BJ (cell line): ENCODE data around the gene FSCN2. TPM values are rescaled to one million over a fixed set of nuclear protein-coding genes. Genes with fewer than 3 reads are reported as not detected.

ENCODE experiments used
- CTCF ChIA-PET: fragments of 350-600 bp; formaldehyde crosslinking; extraction: SDS; loops from one replicate; lab custom pipeline; 2021; ENCODE audit warnings: antibody characterized with exemption, inconsistent platforms; lab: Yijun Ruan, JAX
- POLR2A ChIA-PET: fragments of 300-600 bp; sonication (Branson Sonifier 250); formaldehyde crosslinking; extraction: SDS; loops from one replicate; lab custom pipeline; 2021; ENCODE audit warnings: antibody characterized with exemption; lab: Charles Lee
- DNase-seq: peaks from one replicate; pipeline ENCODE4 v3.0.0-alpha.2; 2011; ENCODE audit warnings: low read depth
- H3K27me3 ChIP-seq: 2 replicates; pipeline ENCODE4 v1.6.0; 2011; ENCODE audit warnings: low read length; ENCODE audit not compliant: control insufficient read depth, insufficient read depth
- H3K36me3 ChIP-seq: 2 replicates; pipeline ENCODE4 v1.5.1; 2011; ENCODE audit warnings: low read length; ENCODE audit not compliant: control insufficient read depth, insufficient read depth
- H3K4me3 ChIP-seq: 2 replicates; pipeline ENCODE4 v1.5.1; 2011; ENCODE audit warnings: low read depth, mild to moderate bottlenecking, control low read depth, low read length
- polyA plus RNA-seq: library from polyadenylated mRNA; depleted of rRNA; stranded (reverse); fragments of >200 nt; gene quantifications from 2 replicates; pipeline ENCODE4 v1.2.3, GENCODE V29; 2011
- TF ChIP-seq, protein P1 (sequence below): IDR thresholded peaks from 2 replicates; pipeline ENCODE4 v1.5.1; 2011; ENCODE audit warnings: low read depth, mild to moderate bottlenecking, control low read depth, inconsistent platforms, low read length, moderate library complexity; ENCODE audit not compliant: insufficient read depth

Gene FSCN2
- polyA plus RNA-seq, 1 experiment: 1.3 TPM

DNA sequence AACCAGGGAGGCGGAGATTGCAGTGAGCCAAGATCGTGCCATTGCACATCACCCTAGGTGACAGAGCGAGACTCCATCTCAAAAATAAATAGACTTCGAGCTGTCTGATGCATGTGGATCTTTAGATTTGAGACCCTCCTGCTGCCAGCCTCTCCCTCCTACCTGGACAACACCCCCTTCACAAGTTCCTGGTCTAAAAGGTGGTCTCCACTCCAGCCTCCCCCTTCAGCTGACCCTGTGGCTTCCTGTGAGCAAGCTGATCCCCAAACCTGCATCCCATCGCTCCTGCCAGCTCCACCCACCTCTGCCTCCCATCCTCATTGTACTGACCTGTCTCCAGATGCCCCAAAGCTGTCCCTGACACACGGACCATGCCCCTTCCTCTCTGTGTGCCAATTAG lies 51.1 kb downstream of the FSCN2 start:
- Histone ChIP-seq H3K27me3 (no peaks in the 10 kb centered on the region), H3K36me3 (peaks cover 12% of the 10 kb centered on the region), H3K4me3 (no peak overlapping the region)
- DNase-seq: no peak
- ChIA-PET POLR2A (interaction anchor here (1.0 kb wide), 1 partner anchor 12 kb away, joined by 4 read pairs; no protein-coding TSS in a partner anchor), CTCF (interaction anchor here (0.8 to 2.1 kb wide), 7 partner anchors 9 to 68 kb away, joined by 3 to 8 read pairs (median 4); partner anchors contain the start of gene FAAP100)
- TF ChIP-seq, protein P1, sequence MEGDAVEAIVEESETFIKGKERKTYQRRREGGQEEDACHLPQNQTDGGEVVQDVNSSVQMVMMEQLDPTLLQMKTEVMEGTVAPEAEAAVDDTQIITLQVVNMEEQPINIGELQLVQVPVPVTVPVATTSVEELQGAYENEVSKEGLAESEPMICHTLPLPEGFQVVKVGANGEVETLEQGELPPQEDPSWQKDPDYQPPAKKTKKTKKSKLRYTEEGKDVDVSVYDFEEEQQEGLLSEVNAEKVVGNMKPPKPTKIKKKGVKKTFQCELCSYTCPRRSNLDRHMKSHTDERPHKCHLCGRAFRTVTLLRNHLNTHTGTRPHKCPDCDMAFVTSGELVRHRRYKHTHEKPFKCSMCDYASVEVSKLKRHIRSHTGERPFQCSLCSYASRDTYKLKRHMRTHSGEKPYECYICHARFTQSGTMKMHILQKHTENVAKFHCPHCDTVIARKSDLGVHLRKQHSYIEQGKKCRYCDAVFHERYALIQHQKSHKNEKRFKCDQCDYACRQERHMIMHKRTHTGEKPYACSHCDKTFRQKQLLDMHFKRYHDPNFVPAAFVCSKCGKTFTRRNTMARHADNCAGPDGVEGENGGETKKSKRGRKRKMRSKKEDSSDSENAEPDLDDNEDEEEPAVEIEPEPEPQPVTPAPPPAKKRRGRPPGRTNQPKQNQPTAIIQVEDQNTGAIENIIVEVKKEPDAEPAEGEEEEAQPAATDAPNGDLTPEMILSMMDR: no peak

DNA sequence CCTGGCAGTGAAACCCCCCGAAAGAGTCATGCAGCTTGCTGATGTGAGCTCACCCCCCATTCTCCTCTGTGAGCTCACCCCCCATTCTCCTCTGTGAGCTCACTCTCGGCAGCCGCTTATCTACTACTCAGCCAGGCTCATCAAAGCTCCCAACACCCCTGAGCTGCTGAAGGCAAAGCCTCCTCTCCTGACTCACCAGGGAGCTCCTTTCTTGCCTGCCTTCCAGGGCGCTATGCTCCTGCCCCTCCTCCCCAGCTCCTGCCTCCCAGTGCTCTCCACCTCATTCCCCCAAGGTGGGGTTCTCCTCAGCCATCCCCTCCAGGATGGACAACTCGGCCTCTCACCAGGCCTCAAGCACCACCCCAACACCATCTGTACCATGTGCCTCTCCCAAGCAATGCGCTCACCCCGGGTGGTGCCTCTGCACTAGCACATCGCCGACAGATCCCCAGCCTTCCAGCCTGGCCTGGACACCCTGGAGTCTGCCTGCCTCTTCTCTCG lies 51.7 kb downstream of the FSCN2 start:
- no peak for DNase-seq
- Histone ChIP-seq H3K36me3 (peaks cover 12% of the 10 kb centered on the region), H3K27me3 (no peaks in the 10 kb centered on the region), H3K4me3 (no peak overlapping the region)
- ChIA-PET POLR2A (interaction anchor here (1.0 kb wide), 1 partner anchor 13 kb away, joined by 4 read pairs; no protein-coding TSS in a partner anchor), CTCF (interaction anchor here (0.8 to 2.1 kb wide), 6 partner anchors 8 to 67 kb away, joined by 3 to 8 read pairs (median 4); partner anchors contain the start of gene FAAP100)
- TF ChIP-seq, protein P1: no peak

DNA sequence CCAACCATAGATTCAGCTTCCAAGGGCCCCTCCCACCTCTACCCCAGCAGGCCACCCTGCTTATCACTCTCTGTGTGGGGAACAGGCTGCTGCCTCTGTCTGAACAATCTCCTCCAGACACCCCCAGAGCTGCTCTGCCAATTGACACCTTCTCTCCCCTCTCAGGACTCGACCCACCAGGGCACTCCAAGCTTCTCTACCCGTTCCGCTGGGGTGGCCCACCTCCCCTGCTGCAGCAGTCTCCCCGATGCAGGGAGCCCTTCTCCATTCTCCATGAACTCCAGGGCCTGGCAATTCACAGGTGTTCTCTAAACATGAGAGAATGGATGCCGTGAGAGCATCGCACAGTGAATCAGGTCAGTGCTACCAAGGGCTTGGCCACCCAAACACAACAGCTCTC lies 52.3 kb downstream of the FSCN2 start:
- TF ChIP-seq, protein P1: no peak
- Histone ChIP-seq H3K4me3 (no peak overlapping the region), H3K27me3 (no peaks in the 10 kb centered on the region), H3K36me3 (peaks cover 10% of the 10 kb centered on the region)
- DNase-seq: no peak
- ChIA-PET POLR2A (no interaction called here), CTCF (interaction anchor here (1.0 to 2.1 kb wide), 4 partner anchors 8 to 66 kb away, joined by 3 to 6 read pairs (median 4); partner anchors contain the start of gene FAAP100)

DNA sequence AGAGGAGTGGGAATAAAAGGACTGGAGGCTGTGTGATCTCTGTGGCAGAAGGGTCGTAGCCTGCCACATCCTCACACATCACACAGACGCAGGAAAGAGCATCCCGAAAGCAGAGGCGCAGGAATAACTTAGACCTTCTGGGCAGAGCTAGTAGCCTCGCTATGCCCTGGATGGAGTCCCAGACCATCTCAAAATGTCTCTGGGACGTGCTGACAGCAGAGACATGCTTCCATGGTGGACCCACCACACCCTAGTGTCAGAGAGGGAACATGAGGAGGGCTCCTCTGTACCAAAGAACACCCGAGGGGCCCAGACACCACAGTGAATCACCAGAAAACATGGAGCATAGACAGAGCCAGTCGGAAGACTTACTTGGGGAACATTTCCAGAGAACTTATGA lies 53.6 kb downstream of the FSCN2 start:
- Histone ChIP-seq H3K36me3 (peaks cover 12% of the 10 kb centered on the region), H3K27me3 (no peaks in the 10 kb centered on the region), H3K4me3 (no peak overlapping the region)
- TF ChIP-seq, protein P1: no peak
- DNase-seq: no peak
- CTCF ChIA-PET: interaction anchor here (1.0 to 1.2 kb wide), 3 partner anchors 20 to 44 kb away, joined by 3 to 8 read pairs (median 3); no protein-coding TSS in a partner anchor
- POLR2A ChIA-PET: no interaction called here

DNA sequence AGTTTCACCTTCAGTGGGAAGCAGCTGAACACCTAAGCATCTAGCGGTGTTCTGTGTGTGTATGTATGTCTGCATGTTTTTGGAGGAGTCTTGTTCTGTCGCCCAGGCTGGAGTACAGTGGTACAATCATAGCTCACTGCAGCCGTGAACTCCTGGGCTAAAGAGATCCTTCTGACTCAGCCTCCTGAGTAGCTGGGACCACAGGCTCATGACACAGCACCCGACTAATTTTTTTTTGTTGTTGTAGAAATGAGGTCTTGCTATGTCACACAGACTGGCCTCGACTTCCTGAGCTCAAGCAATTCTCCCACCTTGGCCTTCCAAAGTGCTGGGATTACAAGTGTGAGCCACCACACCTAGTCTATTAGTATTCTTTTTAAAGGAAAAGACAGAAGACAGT lies 54.2 kb downstream of the FSCN2 start:
- Histone ChIP-seq H3K36me3 (peaks cover 14% of the 10 kb centered on the region), H3K27me3 (no peaks in the 10 kb centered on the region), H3K4me3 (no peak overlapping the region)
- TF ChIP-seq, protein P1: no peak
- ChIA-PET POLR2A (no interaction called here), CTCF (interaction anchor here (1.0 to 1.2 kb wide), 3 partner anchors 19 to 45 kb away, joined by 3 to 8 read pairs (median 3); no protein-coding TSS in a partner anchor)
- DNase-seq: no peak
